ENCODE measurements around the gene DIP2B.

DIP2B gene

GRCh38 chr12:50775251-50775650 lies 270.5 kb downstream of the DIP2B start:
- no peak for DNase-seq (ENCODE audit: low read depth)

GRCh38 chr12:50776749-50777728 lies 272.3 kb downstream of the DIP2B start:
- no peak for DNase-seq (ENCODE audit: low read depth)

- DNase-seq (ENCODE audit: low read depth): no peak
Observed at GRCh38 chr12:50778663-50779590, 274.1 kb downstream of the DIP2B start.

- no peak for DNase-seq (ENCODE audit: low read depth)
Observed at GRCh38 chr12:50780013-50780412, 275.2 kb downstream of the DIP2B start.

- no peak for DNase-seq (ENCODE audit: low read depth)
Observed at GRCh38 chr12:50784501-50784900, 279.7 kb downstream of the DIP2B start.

- DNase-seq (ENCODE audit: low read depth): no peak
Observed at GRCh38 chr12:50785406-50786001, 280.7 kb downstream of the DIP2B start.

- no peak for DNase-seq (ENCODE audit: low read depth)
Observed at GRCh38 chr12:50786498-50787231, 281.9 kb downstream of the DIP2B start.

GRCh38 chr12:50787618-50788017 lies 282.8 kb downstream of the DIP2B start:
- no peak for DNase-seq (ENCODE audit: low read depth)

GRCh38 chr12:50788561-50788960 lies 283.8 kb downstream of the DIP2B start:
- no peak for DNase-seq (ENCODE audit: low read depth)

GRCh38 chr12:50790081-50790480 lies 285.3 kb downstream of the DIP2B start:
- no peak for DNase-seq (ENCODE audit: low read depth)
